Parathyroid adenoma (tissue), 2 donors: Measurements from ENCODE around the gene MORN2.

ENCODE experiments used
- H2AFZ ChIP-seq: fragments of 300-600 bp; sonication (generic); one replicate; pipeline ENCODE4 v1.7.0; 2017; ENCODE audit warnings: antibody characterized with exemption, mild to moderate bottlenecking
- H3K27ac ChIP-seq: fragments of 300-600 bp; sonication (generic); one replicate; pipeline ENCODE4 v1.7.0; 2017
- H3K27me3 ChIP-seq: fragments of 300-600 bp; sonication (generic); one replicate; pipeline ENCODE4 v1.7.0; 2017; ENCODE audit warnings: low read length; ENCODE audit not compliant: control insufficient read depth, insufficient read depth
- H3K36me3 ChIP-seq: fragments of 300-600 bp; sonication (generic); one replicate; pipeline ENCODE4 v1.7.0; 2017; ENCODE audit warnings: low read length; ENCODE audit not compliant: control insufficient read depth, insufficient read depth
- H3K4me1 ChIP-seq: fragments of 300-600 bp; sonication (generic); one replicate; pipeline ENCODE4 v1.7.0; 2017; ENCODE audit warnings: control low read depth
- H3K4me2 ChIP-seq: fragments of 300-600 bp; sonication (generic); one replicate; pipeline ENCODE4 v1.7.0; 2017; ENCODE audit warnings: low read length
- H3K4me3 ChIP-seq: fragments of 300-600 bp; sonication (generic); one replicate; pipeline ENCODE4 v1.7.0; 2017; ENCODE audit warnings: low read depth, low read length
- H3K79me2 ChIP-seq: fragments of 300-600 bp; sonication (generic); one replicate; pipeline ENCODE4 v1.7.0; 2017; ENCODE audit warnings: control low read depth
- H3K9ac ChIP-seq: fragments of 300-600 bp; sonication (generic); one replicate; pipeline ENCODE4 v1.7.0; 2017; ENCODE audit warnings: mild to moderate bottlenecking
- H3K9me3 ChIP-seq: fragments of 300-600 bp; sonication (generic); one replicate; pipeline ENCODE4 v1.7.0; 2017; ENCODE audit warnings: low read length; ENCODE audit not compliant: control insufficient read depth
- TF ChIP-seq, protein P1 (sequence below): fragments of 300-600 bp; sonication (generic); IDR thresholded peaks from one replicate; pipeline ENCODE4 v1.7.0; 2017; ENCODE audit warnings: antibody characterized with exemption, mild to moderate bottlenecking
- donor health status: primary hyperparathyroidism.

Gene MORN2

DNA sequence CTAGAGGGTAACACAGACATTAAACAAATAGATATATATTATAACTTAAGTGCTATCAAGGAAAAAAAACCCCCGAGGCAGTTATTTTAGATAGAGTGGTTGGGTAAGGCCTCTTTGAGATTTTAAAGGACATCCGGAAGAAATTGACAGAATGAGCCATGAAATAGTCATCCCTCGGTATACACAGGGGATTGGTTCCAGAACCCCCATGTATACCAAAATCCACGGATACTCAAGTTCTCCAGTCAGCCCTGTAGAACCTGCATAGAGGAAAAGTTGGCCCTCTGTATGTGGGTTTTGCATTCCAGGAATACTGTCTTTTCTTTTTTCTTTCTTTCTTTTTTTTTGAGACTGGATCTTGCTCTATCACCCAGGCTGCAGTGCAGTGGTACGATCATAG is 2.0 kb upstream of the MORN2 start:
- H3K27me3 ChIP-seq = no peaks in the 10 kb centered on the region
- no peak overlapping the region for H3K27ac ChIP-seq
- H3K9ac ChIP-seq = no peak overlapping the region
- H2AFZ ChIP-seq = no peak overlapping the region
- H3K4me1 ChIP-seq = no peaks in the 10 kb centered on the region
- no peaks in the 10 kb centered on the region for H3K9me3 ChIP-seq
- H3K4me2 ChIP-seq = no peak overlapping the region
- TF ChIP-seq, protein P1, sequence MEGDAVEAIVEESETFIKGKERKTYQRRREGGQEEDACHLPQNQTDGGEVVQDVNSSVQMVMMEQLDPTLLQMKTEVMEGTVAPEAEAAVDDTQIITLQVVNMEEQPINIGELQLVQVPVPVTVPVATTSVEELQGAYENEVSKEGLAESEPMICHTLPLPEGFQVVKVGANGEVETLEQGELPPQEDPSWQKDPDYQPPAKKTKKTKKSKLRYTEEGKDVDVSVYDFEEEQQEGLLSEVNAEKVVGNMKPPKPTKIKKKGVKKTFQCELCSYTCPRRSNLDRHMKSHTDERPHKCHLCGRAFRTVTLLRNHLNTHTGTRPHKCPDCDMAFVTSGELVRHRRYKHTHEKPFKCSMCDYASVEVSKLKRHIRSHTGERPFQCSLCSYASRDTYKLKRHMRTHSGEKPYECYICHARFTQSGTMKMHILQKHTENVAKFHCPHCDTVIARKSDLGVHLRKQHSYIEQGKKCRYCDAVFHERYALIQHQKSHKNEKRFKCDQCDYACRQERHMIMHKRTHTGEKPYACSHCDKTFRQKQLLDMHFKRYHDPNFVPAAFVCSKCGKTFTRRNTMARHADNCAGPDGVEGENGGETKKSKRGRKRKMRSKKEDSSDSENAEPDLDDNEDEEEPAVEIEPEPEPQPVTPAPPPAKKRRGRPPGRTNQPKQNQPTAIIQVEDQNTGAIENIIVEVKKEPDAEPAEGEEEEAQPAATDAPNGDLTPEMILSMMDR = no peak
- no peaks in the 10 kb centered on the region for H3K36me3 ChIP-seq
- no peak overlapping the region for H3K4me3 ChIP-seq
- peaks cover 37% of the 10 kb centered on the region for H3K79me2 ChIP-seq

- H3K27me3 ChIP-seq = no peaks in the 10 kb centered on the region
- H3K9me3 ChIP-seq = no peaks in the 10 kb centered on the region
- TF ChIP-seq, protein P1 = no peak
- H2AFZ ChIP-seq = peak overlapping the region; percentile 84
- H3K4me2 ChIP-seq = peak overlapping the region; percentile 82
- peak overlapping the region; percentile 39 for H3K9ac ChIP-seq
- peak overlapping the region; percentile 50 for H3K27ac ChIP-seq
- H3K4me1 ChIP-seq = no peaks in the 10 kb centered on the region
- no peaks in the 10 kb centered on the region for H3K36me3 ChIP-seq
- peak overlapping the region; percentile 87 for H3K4me3 ChIP-seq
- peaks cover 34% of the 10 kb centered on the region for H3K79me2 ChIP-seq
Observed at GRCh38 chr2:38875227-38875575, 575 bp upstream of the MORN2 start.

DNA sequence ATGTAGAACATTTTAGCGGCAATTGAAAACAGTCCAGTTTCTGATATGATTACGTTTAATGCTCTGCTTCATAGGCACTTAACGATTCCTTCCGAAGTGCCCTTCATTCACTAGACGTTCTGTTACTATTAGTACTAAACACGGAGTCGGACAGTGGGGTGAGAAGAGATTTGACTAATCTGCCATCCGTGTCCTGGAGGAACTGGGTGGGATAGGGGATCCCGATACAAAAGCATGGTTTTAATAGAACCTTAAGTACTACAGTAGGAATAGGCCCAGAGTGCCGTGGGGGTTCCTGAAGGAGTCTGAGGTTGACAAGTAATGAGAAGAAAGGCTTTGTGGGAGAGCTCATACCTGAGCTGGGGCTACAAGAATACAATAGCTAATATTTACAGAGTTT is 631 bp downstream of the MORN2 start:
- Histone ChIP-seq H3K36me3 (no peaks in the 10 kb centered on the region), H3K27me3 (no peaks in the 10 kb centered on the region), H2AFZ (peak overlapping the region; percentile 84), H3K9me3 (no peaks in the 10 kb centered on the region), H3K27ac (peak overlapping the region; percentile 50), H3K4me3 (peak overlapping the region; percentile 87), H3K4me2 (peak overlapping the region; percentile 82), H3K4me1 (no peaks in the 10 kb centered on the region), H3K79me2 (peaks cover 27% of the 10 kb centered on the region), H3K9ac (peak overlapping the region; percentile 39)
- TF ChIP-seq, protein P1 = no peak

DNA sequence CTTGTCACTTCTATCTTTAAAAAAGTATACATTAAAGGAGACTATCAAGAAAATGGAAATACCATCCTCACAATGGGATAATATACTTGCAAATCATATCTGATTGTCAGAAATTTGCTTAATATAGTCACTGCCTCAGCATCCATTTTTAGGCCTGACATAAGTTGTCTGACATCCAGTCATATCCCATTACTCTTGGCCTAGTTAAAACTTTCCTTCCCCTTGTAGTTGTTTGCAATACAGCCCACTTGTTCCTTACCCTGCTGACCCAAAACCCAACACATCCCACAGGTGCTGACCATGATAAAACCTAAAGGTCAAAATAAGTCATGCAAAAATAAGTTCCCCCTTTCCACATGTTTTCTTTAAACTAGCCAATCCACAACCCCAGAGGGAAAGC is 10.3 kb downstream of the MORN2 start:
- TF ChIP-seq, protein P1 = no peak
- no peaks in the 10 kb centered on the region for H3K27me3 ChIP-seq
- H3K4me1 ChIP-seq = no peaks in the 10 kb centered on the region
- no peak overlapping the region for H3K27ac ChIP-seq
- H3K79me2 ChIP-seq = no peaks in the 10 kb centered on the region
- no peaks in the 10 kb centered on the region for H3K9me3 ChIP-seq
- H3K4me2 ChIP-seq = no peak overlapping the region
- H3K9ac ChIP-seq = no peak overlapping the region
- H3K36me3 ChIP-seq = no peaks in the 10 kb centered on the region
- H3K4me3 ChIP-seq = no peak overlapping the region
- no peak overlapping the region for H2AFZ ChIP-seq

- Histone ChIP-seq H3K4me2 (no peak overlapping the region), H2AFZ (no peak overlapping the region), H3K9me3 (no peaks in the 10 kb centered on the region), H3K4me1 (no peaks in the 10 kb centered on the region), H3K27ac (no peak overlapping the region), H3K79me2 (no peaks in the 10 kb centered on the region), H3K4me3 (no peak overlapping the region), H3K27me3 (no peaks in the 10 kb centered on the region), H3K36me3 (no peaks in the 10 kb centered on the region), H3K9ac (no peak overlapping the region)
- TF ChIP-seq, protein P1 = no peak
Observed at GRCh38 chr2:38887347-38887746, 11.6 kb downstream of the MORN2 start.
